Measurements from ENCODE around the gene CAST.

Gene CAST

DNA sequence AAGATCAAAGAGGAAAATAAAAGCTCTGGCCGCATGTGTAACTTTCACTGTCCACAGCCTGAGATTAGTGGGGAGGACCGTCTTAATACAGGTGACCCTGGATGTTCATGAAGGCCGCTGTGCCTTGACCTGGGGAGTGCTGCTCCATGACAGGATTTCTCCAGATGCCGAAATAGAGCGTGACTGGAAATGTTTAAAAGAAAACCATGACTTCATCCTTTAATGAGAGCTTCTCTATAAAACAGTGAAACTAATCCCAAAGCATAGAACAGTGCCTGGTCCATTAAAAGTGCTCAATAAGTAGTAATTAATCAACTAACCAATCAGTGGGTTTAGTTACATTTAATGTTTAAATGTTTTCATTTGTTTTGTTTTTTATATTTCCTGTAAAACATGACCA lies 82.8 kb downstream of the CAST start:
- Histone ChIP-seq H3K27me3 (ENCODE audit: insufficient read depth, low read length) (no peaks in the 10 kb centered on the region), H3K9me2 (ENCODE audit: low read depth, low read length) (no peaks in the 10 kb centered on the region), H3K27ac (ENCODE audit: low read depth, low read length, poor library complexity, severe bottlenecking) (no peak overlapping the region), H2AFZ (ENCODE audit: low read length) (no peak overlapping the region), H3K79me2 (ENCODE audit: insufficient read depth, low read length) (no peaks in the 10 kb centered on the region), H3K4me2 (ENCODE audit: low read length) (no peak overlapping the region), H3F3A (ENCODE audit: insufficient read depth, low read length) (no peaks in the 10 kb centered on the region), H3K4me1 (ENCODE audit: insufficient read depth, low read length, severe bottlenecking) (no peaks in the 10 kb centered on the region), H3K9ac (ENCODE audit: low read length) (no peak overlapping the region), H4K20me1 (ENCODE audit: insufficient read depth, low read length) (no peaks in the 10 kb centered on the region), H3K4me3 (ENCODE audit: low read depth, low read length, poor library complexity, severe bottlenecking) (no peak overlapping the region), H3K9me3 (ENCODE audit: low read length) (no peaks in the 10 kb centered on the region), H3K36me3 (ENCODE audit: insufficient read depth, low read length) (peaks cover 63% of the 10 kb centered on the region)
- TF ChIP-seq, protein P1, sequence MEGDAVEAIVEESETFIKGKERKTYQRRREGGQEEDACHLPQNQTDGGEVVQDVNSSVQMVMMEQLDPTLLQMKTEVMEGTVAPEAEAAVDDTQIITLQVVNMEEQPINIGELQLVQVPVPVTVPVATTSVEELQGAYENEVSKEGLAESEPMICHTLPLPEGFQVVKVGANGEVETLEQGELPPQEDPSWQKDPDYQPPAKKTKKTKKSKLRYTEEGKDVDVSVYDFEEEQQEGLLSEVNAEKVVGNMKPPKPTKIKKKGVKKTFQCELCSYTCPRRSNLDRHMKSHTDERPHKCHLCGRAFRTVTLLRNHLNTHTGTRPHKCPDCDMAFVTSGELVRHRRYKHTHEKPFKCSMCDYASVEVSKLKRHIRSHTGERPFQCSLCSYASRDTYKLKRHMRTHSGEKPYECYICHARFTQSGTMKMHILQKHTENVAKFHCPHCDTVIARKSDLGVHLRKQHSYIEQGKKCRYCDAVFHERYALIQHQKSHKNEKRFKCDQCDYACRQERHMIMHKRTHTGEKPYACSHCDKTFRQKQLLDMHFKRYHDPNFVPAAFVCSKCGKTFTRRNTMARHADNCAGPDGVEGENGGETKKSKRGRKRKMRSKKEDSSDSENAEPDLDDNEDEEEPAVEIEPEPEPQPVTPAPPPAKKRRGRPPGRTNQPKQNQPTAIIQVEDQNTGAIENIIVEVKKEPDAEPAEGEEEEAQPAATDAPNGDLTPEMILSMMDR (IDR thresholded peaks at IDR 0.05; ENCODE audit: low read length), result no peak
- no peak for TF ChIP-seq EZH2 (IDR thresholded peaks at IDR 0.05; ENCODE audit: borderline replicate concordance, low read length)

- H3K4me3 ChIP-seq (ENCODE audit: low read depth, low read length, poor library complexity, severe bottlenecking), result no peak overlapping the region
- TF ChIP-seq EZH2 (IDR thresholded peaks at IDR 0.05; ENCODE audit: borderline replicate concordance, low read length), result no peak
- TF ChIP-seq, protein P1 (IDR thresholded peaks at IDR 0.05; ENCODE audit: low read length), result no peak
- no peak overlapping the region for H3K9ac ChIP-seq (ENCODE audit: low read length)
- H3K9me3 ChIP-seq (ENCODE audit: low read length), result no peaks in the 10 kb centered on the region
- no peaks in the 10 kb centered on the region for H3F3A ChIP-seq (ENCODE audit: insufficient read depth, low read length)
- no peak overlapping the region for H3K27ac ChIP-seq (ENCODE audit: low read depth, low read length, poor library complexity, severe bottlenecking)
- H3K4me2 ChIP-seq (ENCODE audit: low read length), result no peak overlapping the region
- H2AFZ ChIP-seq (ENCODE audit: low read length), result no peak overlapping the region
- no peaks in the 10 kb centered on the region for H3K79me2 ChIP-seq (ENCODE audit: insufficient read depth, low read length)
- H3K27me3 ChIP-seq (ENCODE audit: insufficient read depth, low read length), result no peaks in the 10 kb centered on the region
- H3K4me1 ChIP-seq (ENCODE audit: insufficient read depth, low read length, severe bottlenecking), result no peaks in the 10 kb centered on the region
- H3K36me3 ChIP-seq (ENCODE audit: insufficient read depth, low read length), result peaks cover 61% of the 10 kb centered on the region
- H3K9me2 ChIP-seq (ENCODE audit: low read depth, low read length), result no peaks in the 10 kb centered on the region
- H4K20me1 ChIP-seq (ENCODE audit: insufficient read depth, low read length), result no peaks in the 10 kb centered on the region
Observed at GRCh38 chr5:96745844-96746531, 83.8 kb downstream of the CAST start.

DNA sequence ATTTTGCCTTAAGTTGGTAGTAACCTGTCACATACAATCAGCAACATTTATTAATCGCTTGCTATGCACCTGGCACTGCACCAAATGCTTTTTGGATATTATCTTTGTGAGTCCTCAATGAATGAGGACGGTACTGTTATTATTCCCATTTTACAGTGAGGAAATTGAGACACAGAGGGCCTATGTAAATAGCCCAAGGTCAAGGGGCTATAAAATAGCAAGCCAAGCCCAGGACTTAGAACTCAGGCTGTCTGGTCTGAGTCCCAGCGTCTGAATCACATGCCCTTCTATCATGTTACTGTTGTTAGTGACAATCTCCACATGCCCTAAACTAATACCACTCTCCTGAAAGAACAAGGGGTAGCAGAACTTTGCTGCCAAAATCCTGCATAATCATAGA lies 85.5 kb downstream of the CAST start:
- no peaks in the 10 kb centered on the region for H3K9me3 ChIP-seq (ENCODE audit: low read length)
- H3K9ac ChIP-seq (ENCODE audit: low read length), result no peak overlapping the region
- no peaks in the 10 kb centered on the region for H3K4me1 ChIP-seq (ENCODE audit: insufficient read depth, low read length, severe bottlenecking)
- peaks cover 47% of the 10 kb centered on the region for H3K36me3 ChIP-seq (ENCODE audit: insufficient read depth, low read length)
- no peaks in the 10 kb centered on the region for H3F3A ChIP-seq (ENCODE audit: insufficient read depth, low read length)
- H2AFZ ChIP-seq (ENCODE audit: low read length), result no peak overlapping the region
- no peaks in the 10 kb centered on the region for H3K9me2 ChIP-seq (ENCODE audit: low read depth, low read length)
- TF ChIP-seq EZH2 (IDR thresholded peaks at IDR 0.05; ENCODE audit: borderline replicate concordance, low read length), result no peak
- TF ChIP-seq, protein P1 (IDR thresholded peaks at IDR 0.05; ENCODE audit: low read length), result no peak
- no peak overlapping the region for H3K4me2 ChIP-seq (ENCODE audit: low read length)
- H3K27ac ChIP-seq (ENCODE audit: low read depth, low read length, poor library complexity, severe bottlenecking), result no peak overlapping the region
- no peak overlapping the region for H3K4me3 ChIP-seq (ENCODE audit: low read depth, low read length, poor library complexity, severe bottlenecking)
- H3K79me2 ChIP-seq (ENCODE audit: insufficient read depth, low read length), result no peaks in the 10 kb centered on the region
- H4K20me1 ChIP-seq (ENCODE audit: insufficient read depth, low read length), result no peaks in the 10 kb centered on the region
- no peaks in the 10 kb centered on the region for H3K27me3 ChIP-seq (ENCODE audit: insufficient read depth, low read length)

Data from OCI-LY1 (cell line).